ENCODE measurements around the gene TTC16.
A peak's percentile ranks its signal among the peaks of the same experiment; 100 is the strongest.

The TTC16 gene

GRCh38 chr9:127722055-127722745 is 6.3 kb downstream of the TTC16 start:
- DNase-seq = no peak

- DNase-seq = no peak
These were observed 7.1 kb downstream of the TTC16 start for GRCh38 chr9:127723013-127723412.

- no peak for DNase-seq
These were observed 7.6 kb downstream of the TTC16 start for GRCh38 chr9:127723444-127723843.

- DNase-seq = no peak
These were observed 8.1 kb downstream of the TTC16 start for GRCh38 chr9:127724012-127724411.

GRCh38 chr9:127726871-127727270 is 11.0 kb downstream of the TTC16 start:
- no peak for DNase-seq

GRCh38 chr9:127728808-127729207 is 12.9 kb downstream of the TTC16 start:
- DNase-seq = no peak

- no peak for DNase-seq
These were observed 13.8 kb downstream of the TTC16 start for GRCh38 chr9:127729522-127730256.

GRCh38 chr9:127730262-127730661 is 14.4 kb downstream of the TTC16 start:
- DNase-seq = no peak

- no peak for DNase-seq
These were observed 15.0 kb downstream of the TTC16 start for GRCh38 chr9:127730799-127731410.

- no peak for DNase-seq
These were observed 16.1 kb downstream of the TTC16 start for GRCh38 chr9:127731938-127732337.

- DNase-seq = no peak
These were observed 16.6 kb downstream of the TTC16 start for GRCh38 chr9:127732444-127732843.

- no peak for DNase-seq
These were observed 17.7 kb downstream of the TTC16 start for GRCh38 chr9:127733614-127734013.

GRCh38 chr9:127734247-127734746 is 18.4 kb downstream of the TTC16 start:
- DNase-seq = no peak

- DNase-seq = peak; percentile 97
These were observed 19.1 kb downstream of the TTC16 start, which contains the start of gene TOR2A for GRCh38 chr9:127734747-127735529. TOR2A (minus strand) TSS chr9:127735294; CDS start chr9:127735270, 24 bp downstream.

GRCh38 chr9:127735530-127736185 is 19.8 kb downstream of the TTC16 start:
- DNase-seq = no peak

GRCh38 chr9:127738666-127739065 is 22.8 kb downstream of the TTC16 start:
- DNase-seq = no peak

GRCh38 chr9:127739614-127740330 is 23.9 kb downstream of the TTC16 start:
- DNase-seq = no peak

- DNase-seq = no peak
These were observed 26.1 kb downstream of the TTC16 start for GRCh38 chr9:127741831-127742434.

GRCh38 chr9:127742435-127743088 is 26.7 kb downstream of the TTC16 start:
- DNase-seq = no peak

GRCh38 chr9:127744398-127745110 is 28.7 kb downstream of the TTC16 start:
- no peak for DNase-seq

Measured in activated gamma-delta T cell (primary cell).